Keratinocyte (primary cell): Measurements from ENCODE around the gene CZIB. TPM values are rescaled to one million over a fixed set of nuclear protein-coding genes. Genes with fewer than 3 reads are reported as not detected.

Source experiments
- DNase-seq: peaks from one replicate; pipeline ENCODE4 v3.0.0-alpha.2; 2011; ENCODE audit warnings: low read depth, missing footprints, low spot score
- FAIRE-seq: peaks from 2 replicates; lab custom pipeline; 2011; peaks lifted over from hg19 to GRCh38; lab: Jason Lieb, UNC
- H2AFZ ChIP-seq: 2 replicates; pipeline ENCODE4 v1.6.0; 2012; ENCODE audit warnings: low read length, control low read depth, inconsistent platforms; ENCODE audit not compliant: control insufficient read depth
- H3K27ac ChIP-seq: 2 replicates; pipeline ENCODE4 v1.5.1; 2011; ENCODE audit warnings: low read length; ENCODE audit not compliant: control insufficient read depth, insufficient read depth
- H3K27me3 ChIP-seq: 3 replicates; pipeline ENCODE4 v1.6.0; 2011; ENCODE audit warnings: low read length; ENCODE audit not compliant: control insufficient read depth, insufficient read depth; ENCODE audit errors: extremely low read depth
- H3K36me3 ChIP-seq, 2 experiments: 2 replicates in 1 of 2; 3 replicates in 1 of 2; pipeline ENCODE4 v1.5.1; 2011; ENCODE audit warnings: low read length in 2 of 2, mild to moderate bottlenecking in 1 of 2; ENCODE audit not compliant: control insufficient read depth in 2 of 2, insufficient read depth in 2 of 2; ENCODE audit errors: extremely low read depth in 1 of 2
- H3K4me1 ChIP-seq: 3 replicates; pipeline ENCODE4 v1.5.1; 2011; ENCODE audit warnings: low read length; ENCODE audit not compliant: control insufficient read depth, insufficient read depth; ENCODE audit errors: extremely low read depth
- H3K4me2 ChIP-seq: 3 replicates; pipeline ENCODE4 v1.6.0; 2011; ENCODE audit warnings: low read depth, low read length; ENCODE audit not compliant: control insufficient read depth, insufficient read depth; ENCODE audit errors: extremely low read depth
- H3K4me3 ChIP-seq, 3 experiments: fragments of 200-600 bp in 1 of 3; sonication (generic) in 1 of 3; 2 replicates in 2 of 3; 3 replicates in 1 of 3; pipeline ENCODE4 v1.5.1; 2011 to 2016; ENCODE audit warnings: low read length in 3 of 3, mild to moderate bottlenecking in 3 of 3, control low read depth in 2 of 3, inconsistent platforms in 1 of 3, low read depth in 1 of 3, mixed read lengths in 1 of 3, mixed run types in 1 of 3, moderate library complexity in 1 of 3; ENCODE audit not compliant: control insufficient read depth in 2 of 3, insufficient read depth in 2 of 3; ENCODE audit errors: extremely low read depth in 1 of 3
- H3K79me2 ChIP-seq: 2 replicates; pipeline ENCODE4 v1.6.0; 2012; ENCODE audit warnings: low read length; ENCODE audit not compliant: control insufficient read depth, insufficient read depth
- H3K9ac ChIP-seq: 3 replicates; pipeline ENCODE4 v1.6.0; 2011; ENCODE audit warnings: low read length; ENCODE audit not compliant: control insufficient read depth, insufficient read depth; ENCODE audit errors: extremely low read depth
- H3K9me1 ChIP-seq: 3 replicates; pipeline ENCODE4 v1.6.0; 2011; ENCODE audit warnings: low read length; ENCODE audit not compliant: control insufficient read depth, insufficient read depth; ENCODE audit errors: extremely low read depth
- H3K9me3 ChIP-seq: 2 replicates; pipeline ENCODE4 v1.5.1; 2012; ENCODE audit warnings: low read depth, low read length; ENCODE audit not compliant: control insufficient read depth
- H4K20me1 ChIP-seq: 3 replicates; pipeline ENCODE4 v1.6.0; 2011; ENCODE audit warnings: low read length; ENCODE audit not compliant: control insufficient read depth, insufficient read depth; ENCODE audit errors: extremely low read depth
- EZH2 ChIP-seq: IDR thresholded peaks from one replicate; pipeline ENCODE4 v1.6.1; 2012; ENCODE audit warnings: inconsistent platforms, mild to moderate bottlenecking, low read length, moderate library complexity
- dilution Hi-C: fragments of 300-500 bp; cut with MboI; formaldehyde crosslinking; loops from one replicate; pipeline ENCODE4 v1.7.0; 2020; ENCODE audit warnings: low sequenced_read_pairs; ENCODE audit not compliant: extremely low pct_ligation_motif_present
- polyA plus RNA-seq, 5 experiments: library from polyadenylated mRNA; depleted of rRNA in 3 of 5; stranded (reverse) in 3 of 5; stranded (forward) in 1 of 5; unstranded in 1 of 5; fragments of >200 nt; gene quantifications; 1 replicate in 1 of 5; 2 replicates in 3 of 5; 3 replicates in 1 of 5; pipeline versions ENCODE4 v1.2.1 to v1.2.3, GENCODE V29; 2011 to 2012; ENCODE audit warnings: missing spikeins in 2 of 5, low read depth in 1 of 5, low replicate concordance in 1 of 5
- TF ChIP-seq, protein P1 (sequence below), 3 experiments: IDR thresholded peaks in 1 of 3; conservative IDR thresholded peaks in 1 of 3; optimal IDR thresholded peaks in 1 of 3; 2 replicates in 2 of 3; 3 replicates in 1 of 3; pipeline versions ENCODE3 to v1.5.1; 2011; ENCODE audit warnings: low read length in 3 of 3, mild to moderate bottlenecking in 3 of 3, moderate library complexity in 2 of 3, control low read depth in 1 of 3, inconsistent platforms in 1 of 3; ENCODE audit not compliant: insufficient read depth in 2 of 3; ENCODE audit errors: extremely low read depth in 1 of 3

CZIB gene
- polyA plus RNA-seq, 1 donor (not counting 4 experiments of a cell fraction or from before 2014, with no cell fraction given), result 52.6 TPM

DNA sequence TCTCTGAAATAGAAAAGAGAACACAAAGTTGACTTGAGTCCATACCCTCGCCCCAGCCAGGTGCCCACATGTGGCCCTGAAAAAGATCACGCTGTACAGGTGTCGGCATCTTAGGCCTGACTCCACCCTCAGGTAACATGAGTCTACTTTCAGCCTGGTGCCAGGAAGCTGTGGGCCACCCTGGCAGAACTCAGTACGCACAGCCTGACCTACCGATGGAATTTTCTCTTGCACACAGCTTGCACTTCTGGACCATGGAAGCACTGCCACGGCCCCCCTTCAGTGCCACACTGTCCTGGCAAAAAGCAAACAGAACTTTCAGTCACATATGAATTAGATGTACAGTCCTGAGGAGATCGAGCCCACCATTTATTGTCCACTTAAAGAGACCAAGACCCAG is 2.2 kb downstream of the CZIB start:
- DNase-seq (no peak), FAIRE-seq (no peak)
- Histone ChIP-seq H4K20me1 (no peaks in the 10 kb centered on the region), H3K9me1 (no peaks in the 10 kb centered on the region), H3K36me3 (peaks cover 5 to 9% of the 10 kb centered on the region in 2 experiments), H3K27ac (no peak overlapping the region), H3K4me2 (no peak overlapping the region), H3K4me3 (no peak overlapping the region), H3K9me3 (no peaks in the 10 kb centered on the region), H3K4me1 (peaks cover 12% of the 10 kb centered on the region), H3K27me3 (no peaks in the 10 kb centered on the region), H3K79me2 (peaks cover 10% of the 10 kb centered on the region), H2AFZ (no peak overlapping the region), H3K9ac (no peak overlapping the region)
- dilution Hi-C loops, result no loop called here
- TF ChIP-seq, protein P1, sequence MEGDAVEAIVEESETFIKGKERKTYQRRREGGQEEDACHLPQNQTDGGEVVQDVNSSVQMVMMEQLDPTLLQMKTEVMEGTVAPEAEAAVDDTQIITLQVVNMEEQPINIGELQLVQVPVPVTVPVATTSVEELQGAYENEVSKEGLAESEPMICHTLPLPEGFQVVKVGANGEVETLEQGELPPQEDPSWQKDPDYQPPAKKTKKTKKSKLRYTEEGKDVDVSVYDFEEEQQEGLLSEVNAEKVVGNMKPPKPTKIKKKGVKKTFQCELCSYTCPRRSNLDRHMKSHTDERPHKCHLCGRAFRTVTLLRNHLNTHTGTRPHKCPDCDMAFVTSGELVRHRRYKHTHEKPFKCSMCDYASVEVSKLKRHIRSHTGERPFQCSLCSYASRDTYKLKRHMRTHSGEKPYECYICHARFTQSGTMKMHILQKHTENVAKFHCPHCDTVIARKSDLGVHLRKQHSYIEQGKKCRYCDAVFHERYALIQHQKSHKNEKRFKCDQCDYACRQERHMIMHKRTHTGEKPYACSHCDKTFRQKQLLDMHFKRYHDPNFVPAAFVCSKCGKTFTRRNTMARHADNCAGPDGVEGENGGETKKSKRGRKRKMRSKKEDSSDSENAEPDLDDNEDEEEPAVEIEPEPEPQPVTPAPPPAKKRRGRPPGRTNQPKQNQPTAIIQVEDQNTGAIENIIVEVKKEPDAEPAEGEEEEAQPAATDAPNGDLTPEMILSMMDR (optimal IDR thresholded peaks at IDR 0.05 in 1 of 3, IDR thresholded peaks at IDR 0.05 in 1 of 3, conservative IDR thresholded peaks at IDR 0.05 in 1 of 3; ENCODE audit: extremely low read depth in 1 of 3, insufficient read depth in 2 of 3, low read length in 3 of 3), result no peak
- TF ChIP-seq EZH2, result no peak

DNA sequence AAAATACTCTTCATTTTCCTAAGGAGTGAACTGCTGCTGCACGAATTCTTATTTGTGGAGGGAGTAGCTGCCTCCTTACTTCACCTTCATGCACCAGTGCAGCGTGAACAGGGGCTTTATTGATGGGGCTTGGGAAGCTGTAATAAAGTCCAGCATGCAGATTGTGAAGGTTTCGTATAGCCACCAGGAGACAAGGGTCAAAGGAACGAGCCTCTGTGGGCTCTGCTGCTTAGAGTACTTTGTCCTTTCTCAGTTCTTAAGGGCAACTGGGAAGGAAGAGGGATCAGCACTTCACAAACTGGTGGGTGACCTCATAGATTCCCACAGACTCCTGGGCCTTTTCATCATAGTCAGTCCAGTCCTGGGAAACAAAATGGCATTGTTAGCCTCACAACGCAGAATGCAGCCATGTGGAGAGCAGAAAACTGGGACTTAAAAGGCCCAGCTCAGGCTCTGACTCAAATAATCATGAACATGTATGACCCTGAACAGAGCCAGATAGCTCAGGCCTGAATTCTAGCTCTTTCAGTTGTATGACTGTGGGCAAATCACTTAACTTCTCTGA is 6.0 kb downstream of the CZIB start:
- FAIRE-seq, result no peak

More for the DNA sequence above, 6.0 kb downstream of the CZIB start:
- H3K27me3 ChIP-seq, result no peaks in the 10 kb centered on the region
- H3K79me2 ChIP-seq, result peaks cover 6% of the 10 kb centered on the region
- no peak overlapping the region for H3K4me2 ChIP-seq
- TF ChIP-seq EZH2, result no peak
- TF ChIP-seq, protein P1 (optimal IDR thresholded peaks at IDR 0.05 in 1 of 3, IDR thresholded peaks at IDR 0.05 in 1 of 3, conservative IDR thresholded peaks at IDR 0.05 in 1 of 3; ENCODE audit: extremely low read depth in 1 of 3, insufficient read depth in 2 of 3, low read length in 3 of 3), result no peak
- no peak overlapping the region for H3K27ac ChIP-seq
- dilution Hi-C loops, result no loop called here
- peaks cover 17 to 24% of the 10 kb centered on the region in 2 experiments for H3K36me3 ChIP-seq
- H3K4me1 ChIP-seq, result peaks cover 1% of the 10 kb centered on the region
- H2AFZ ChIP-seq, result no peak overlapping the region
- no peaks in the 10 kb centered on the region for H3K9me3 ChIP-seq
- no peaks in the 10 kb centered on the region for H4K20me1 ChIP-seq
- H3K9me1 ChIP-seq, result no peaks in the 10 kb centered on the region
- no peak overlapping the region for H3K4me3 ChIP-seq
- DNase-seq, result no peak
- H3K9ac ChIP-seq, result no peak overlapping the region
